Parathyroid adenoma (tissue), 2 donors: ENCODE data around the gene SERINC3.

ENCODE experiments used
- H2AFZ ChIP-seq: fragments of 300-600 bp; sonication (generic); one replicate; pipeline ENCODE4 v1.7.0; 2017; ENCODE audit warnings: antibody characterized with exemption, mild to moderate bottlenecking
- H3K27ac ChIP-seq: fragments of 300-600 bp; sonication (generic); one replicate; pipeline ENCODE4 v1.7.0; 2017
- H3K27me3 ChIP-seq: fragments of 300-600 bp; sonication (generic); one replicate; pipeline ENCODE4 v1.7.0; 2017; ENCODE audit warnings: low read length; ENCODE audit not compliant: control insufficient read depth, insufficient read depth
- H3K36me3 ChIP-seq: fragments of 300-600 bp; sonication (generic); one replicate; pipeline ENCODE4 v1.7.0; 2017; ENCODE audit warnings: low read length; ENCODE audit not compliant: control insufficient read depth, insufficient read depth
- H3K4me1 ChIP-seq: fragments of 300-600 bp; sonication (generic); one replicate; pipeline ENCODE4 v1.7.0; 2017; ENCODE audit warnings: control low read depth
- H3K4me2 ChIP-seq: fragments of 300-600 bp; sonication (generic); one replicate; pipeline ENCODE4 v1.7.0; 2017; ENCODE audit warnings: low read length
- H3K4me3 ChIP-seq: fragments of 300-600 bp; sonication (generic); one replicate; pipeline ENCODE4 v1.7.0; 2017; ENCODE audit warnings: low read depth, low read length
- H3K79me2 ChIP-seq: fragments of 300-600 bp; sonication (generic); one replicate; pipeline ENCODE4 v1.7.0; 2017; ENCODE audit warnings: control low read depth
- H3K9ac ChIP-seq: fragments of 300-600 bp; sonication (generic); one replicate; pipeline ENCODE4 v1.7.0; 2017; ENCODE audit warnings: mild to moderate bottlenecking
- H3K9me3 ChIP-seq: fragments of 300-600 bp; sonication (generic); one replicate; pipeline ENCODE4 v1.7.0; 2017; ENCODE audit warnings: low read length; ENCODE audit not compliant: control insufficient read depth
- CTCF ChIP-seq: fragments of 300-600 bp; sonication (generic); IDR thresholded peaks from one replicate; pipeline ENCODE4 v1.7.0; 2017; ENCODE audit warnings: antibody characterized with exemption, mild to moderate bottlenecking
- donor health status: primary hyperparathyroidism.

Gene SERINC3

GRCh38 chr20:44481719-44482416 is 40.0 kb downstream of the SERINC3 start:
- Histone ChIP-seq H3K4me2 (no peak overlapping the region), H2AFZ (no peak overlapping the region), H3K4me1 (no peaks in the 10 kb centered on the region), H3K9ac (no peak overlapping the region), H3K4me3 (no peak overlapping the region), H3K27me3 (no peaks in the 10 kb centered on the region), H3K79me2 (peaks cover 2% of the 10 kb centered on the region), H3K27ac (no peak overlapping the region), H3K36me3 (no peaks in the 10 kb centered on the region), H3K9me3 (no peaks in the 10 kb centered on the region)
- TF ChIP-seq CTCF = no peak

- H3K4me2 ChIP-seq = no peak overlapping the region
- no peaks in the 10 kb centered on the region for H3K9me3 ChIP-seq
- no peaks in the 10 kb centered on the region for H3K79me2 ChIP-seq
- H3K27me3 ChIP-seq = no peaks in the 10 kb centered on the region
- H3K4me3 ChIP-seq = no peak overlapping the region
- no peaks in the 10 kb centered on the region for H3K36me3 ChIP-seq
- no peak overlapping the region for H3K27ac ChIP-seq
- H3K4me1 ChIP-seq = peaks cover 3% of the 10 kb centered on the region
- no peak overlapping the region for H3K9ac ChIP-seq
- TF ChIP-seq CTCF = no peak
- H2AFZ ChIP-seq = no peak overlapping the region
These were observed 41.8 kb downstream of the SERINC3 start for GRCh38 chr20:44480097-44480496.

- no peak for TF ChIP-seq CTCF
- no peak overlapping the region for H3K4me3 ChIP-seq
- H3K4me1 ChIP-seq = peaks cover 3% of the 10 kb centered on the region
- H3K27ac ChIP-seq = no peak overlapping the region
- H3K4me2 ChIP-seq = no peak overlapping the region
- no peak overlapping the region for H2AFZ ChIP-seq
- H3K27me3 ChIP-seq = no peaks in the 10 kb centered on the region
- no peaks in the 10 kb centered on the region for H3K79me2 ChIP-seq
- H3K9me3 ChIP-seq = no peaks in the 10 kb centered on the region
- no peak overlapping the region for H3K9ac ChIP-seq
- no peaks in the 10 kb centered on the region for H3K36me3 ChIP-seq
These were observed 42.2 kb downstream of the SERINC3 start for GRCh38 chr20:44479643-44480042.

- Histone ChIP-seq H3K27ac (no peak overlapping the region), H3K79me2 (no peaks in the 10 kb centered on the region), H3K9ac (no peak overlapping the region), H3K9me3 (no peaks in the 10 kb centered on the region), H3K4me3 (no peak overlapping the region), H3K27me3 (no peaks in the 10 kb centered on the region), H3K36me3 (no peaks in the 10 kb centered on the region), H3K4me1 (peaks cover 3% of the 10 kb centered on the region), H2AFZ (no peak overlapping the region), H3K4me2 (no peak overlapping the region)
- no peak for TF ChIP-seq CTCF
These were observed 43.7 kb downstream of the SERINC3 start for GRCh38 chr20:44478206-44478605.

GRCh38 chr20:44477151-44477550 is 44.7 kb downstream of the SERINC3 start:
- TF ChIP-seq CTCF = no peak
- Histone ChIP-seq H3K27me3 (no peaks in the 10 kb centered on the region), H3K4me2 (no peak overlapping the region), H3K79me2 (no peaks in the 10 kb centered on the region), H3K27ac (no peak overlapping the region), H3K36me3 (no peaks in the 10 kb centered on the region), H2AFZ (no peak overlapping the region), H3K4me1 (peaks cover 3% of the 10 kb centered on the region), H3K9ac (no peak overlapping the region), H3K9me3 (no peaks in the 10 kb centered on the region), H3K4me3 (no peak overlapping the region)
